GM21360 (cell line): ENCODE measurements around the gene TUBB6.

Experiments
- ATAC-seq: cut with Tn5 transposase; IDR thresholded peaks from one replicate; pipeline ENCODE4 v1.9.1; 2021; ENCODE audit warnings: mild to moderate bottlenecking, moderate library complexity; ENCODE audit not compliant: unreplicated experiment

Gene TUBB6

DNA sequence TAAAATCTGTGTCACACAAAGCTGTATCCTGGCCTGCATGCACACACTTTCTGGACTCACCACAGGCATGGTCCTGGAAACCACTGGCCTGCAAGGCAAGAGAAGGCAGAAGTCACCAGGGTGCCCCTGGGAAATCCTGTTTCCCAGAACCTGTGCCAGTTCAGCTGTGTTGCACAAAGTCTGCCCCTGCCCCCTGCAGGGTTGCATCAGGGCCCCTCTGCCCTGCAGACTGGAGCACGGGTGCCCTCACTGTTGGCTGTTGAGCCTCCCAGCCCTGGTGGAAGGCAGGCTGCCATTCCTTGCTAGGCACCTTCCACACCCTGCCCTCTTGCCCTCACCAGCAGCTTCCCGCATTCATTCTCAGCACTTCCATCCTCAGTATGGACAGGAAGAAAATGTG lies 18.0 kb upstream of the TUBB6 start:
- no peak for ATAC-seq

DNA sequence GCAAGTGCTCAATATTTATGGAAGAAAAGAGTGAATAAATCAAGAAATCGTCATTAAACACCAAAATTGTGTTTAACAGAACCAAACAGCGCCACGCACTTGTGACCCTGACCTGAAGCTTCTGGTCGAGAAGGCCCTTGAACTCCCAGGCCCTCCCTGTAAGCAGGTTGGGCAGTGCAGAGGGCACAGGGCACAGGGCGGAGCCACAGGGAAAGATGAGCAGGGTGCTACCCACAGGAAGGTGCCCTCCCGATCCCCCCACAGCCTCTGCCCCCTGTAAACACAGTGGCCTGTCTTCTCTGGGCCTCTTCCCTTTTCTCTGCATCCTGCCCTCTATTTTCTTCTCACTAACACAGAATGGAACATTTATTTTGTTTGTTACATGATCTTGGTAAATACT lies 16.9 kb upstream of the TUBB6 start:
- ATAC-seq = no peak

DNA sequence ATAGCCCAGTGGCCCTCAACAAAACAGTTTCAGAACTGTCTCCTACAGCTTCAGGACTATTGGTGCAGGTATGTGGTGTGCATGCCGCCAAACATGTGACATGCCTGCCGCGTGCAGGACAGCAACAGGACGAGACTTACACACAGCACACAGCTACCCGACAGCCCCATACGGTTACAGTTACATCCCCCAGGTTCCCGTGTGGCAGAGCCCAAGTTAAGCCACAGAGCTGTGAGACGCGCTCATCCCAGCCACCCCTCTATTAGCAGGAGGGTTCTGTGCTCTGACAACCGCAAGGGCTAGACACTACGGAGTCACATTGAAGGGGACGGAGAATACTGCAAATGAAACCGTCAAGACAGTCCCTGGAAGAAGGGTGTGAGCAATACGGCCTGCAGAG lies 16.4 kb upstream of the TUBB6 start:
- ATAC-seq = no peak

DNA sequence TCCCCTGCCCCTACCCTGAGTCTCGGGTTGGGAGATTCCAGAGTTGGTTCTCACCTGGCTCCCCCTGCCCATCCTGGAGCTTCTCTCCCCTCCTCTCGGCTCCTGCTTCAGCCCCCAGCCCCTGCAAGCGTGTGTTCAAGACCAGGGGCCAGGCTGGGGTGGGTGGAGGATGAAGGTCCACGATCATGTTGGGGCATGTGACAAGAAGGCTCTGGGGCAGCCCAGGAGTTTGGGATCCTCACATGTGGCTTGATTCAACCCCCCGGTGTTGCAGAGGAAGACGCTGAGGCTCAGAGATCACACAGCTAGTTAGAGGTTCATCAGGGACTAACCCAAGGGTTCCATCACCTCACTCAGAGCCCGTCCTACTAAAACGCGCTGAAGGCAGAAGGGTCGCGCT lies 14.2 kb upstream of the TUBB6 start:
- ATAC-seq = no peak

DNA sequence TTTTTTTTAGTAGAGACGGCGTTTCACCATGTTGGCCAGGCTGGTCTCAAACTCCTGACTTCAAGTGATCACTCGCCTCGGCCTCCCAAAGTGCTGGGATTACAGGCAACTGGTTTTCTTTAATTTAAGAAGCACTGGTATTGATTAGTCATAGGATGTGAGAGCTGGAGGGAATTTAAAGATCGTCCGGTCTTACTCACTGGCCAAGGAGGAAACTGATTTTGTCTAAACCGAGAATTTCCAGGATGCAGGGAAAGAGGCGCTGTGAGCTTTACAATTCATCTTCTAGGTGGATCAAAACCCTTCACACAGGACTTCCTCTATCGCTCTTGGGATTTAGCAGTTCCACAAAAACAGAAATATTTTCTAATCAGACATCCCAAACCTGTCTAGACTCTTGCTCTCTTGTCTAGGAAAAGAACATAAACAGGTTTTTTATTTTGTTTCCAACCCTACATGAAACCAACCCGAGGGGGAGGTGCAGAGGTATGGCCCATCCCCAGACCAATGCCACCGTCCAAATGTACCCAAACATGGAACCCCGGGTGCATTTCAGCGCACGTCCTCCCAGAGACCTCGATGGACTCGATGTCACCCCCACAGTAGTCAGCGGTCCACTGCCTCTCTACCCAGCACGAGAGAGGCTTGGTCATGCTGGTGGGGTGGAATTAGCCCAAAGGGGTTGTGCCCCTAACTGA lies 12.5 kb upstream of the TUBB6 start:
- ATAC-seq = no peak

DNA sequence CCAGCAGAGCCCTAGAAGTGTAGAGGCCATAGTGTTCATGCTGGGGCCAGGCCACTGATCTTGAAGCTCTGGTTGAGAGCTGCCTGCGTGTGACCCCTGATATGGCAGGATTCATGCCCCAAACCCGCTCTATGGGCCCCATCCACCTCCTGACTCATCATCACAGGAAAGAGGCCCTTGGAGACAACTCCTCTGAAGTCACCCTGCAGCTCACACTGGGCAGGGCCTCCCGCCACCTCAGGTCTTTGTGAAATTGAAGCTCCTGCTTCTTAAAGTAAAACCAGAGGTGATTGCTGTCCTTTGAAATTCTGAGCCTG lies 12.0 kb upstream of the TUBB6 start:
- no peak for ATAC-seq

DNA sequence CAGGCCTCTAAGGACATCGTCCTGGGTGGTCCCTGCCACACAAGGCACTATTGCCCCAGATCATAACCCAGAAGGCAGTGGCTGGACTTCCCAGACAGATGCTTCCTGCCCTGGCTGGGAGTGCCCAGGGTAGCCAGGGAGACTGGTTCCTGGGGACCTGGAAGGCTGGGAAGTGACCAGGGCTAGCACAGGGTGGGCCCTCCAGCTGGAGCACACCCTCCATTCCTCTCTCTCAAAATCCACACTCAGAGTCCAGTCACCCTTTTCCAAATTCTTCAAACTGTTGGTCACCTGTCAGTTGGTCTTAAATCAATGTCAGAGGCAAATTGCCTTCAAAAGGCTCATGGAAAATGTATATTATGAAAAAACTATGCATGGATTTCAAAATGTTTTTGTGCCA lies 11.6 kb upstream of the TUBB6 start:
- no peak for ATAC-seq

DNA sequence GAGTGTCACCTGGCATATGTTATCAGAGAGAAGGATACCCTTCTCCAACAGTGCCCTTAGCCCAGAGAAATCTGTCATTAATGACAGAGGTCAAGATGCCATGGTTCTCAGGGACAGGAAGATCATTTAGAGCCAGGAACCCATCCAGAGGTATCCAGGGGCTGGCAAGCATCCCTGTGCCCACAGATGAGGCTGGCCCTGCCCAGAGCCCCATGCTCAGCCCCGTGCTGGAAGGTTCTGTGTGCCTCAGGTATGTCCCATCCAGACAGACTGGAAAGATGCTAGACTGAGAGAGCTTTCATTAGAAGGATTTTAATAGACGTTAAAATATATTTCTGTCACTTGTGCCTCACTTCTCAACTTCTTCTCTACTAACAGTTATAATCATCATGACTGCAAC lies 8.2 kb upstream of the TUBB6 start:
- no peak for ATAC-seq

DNA sequence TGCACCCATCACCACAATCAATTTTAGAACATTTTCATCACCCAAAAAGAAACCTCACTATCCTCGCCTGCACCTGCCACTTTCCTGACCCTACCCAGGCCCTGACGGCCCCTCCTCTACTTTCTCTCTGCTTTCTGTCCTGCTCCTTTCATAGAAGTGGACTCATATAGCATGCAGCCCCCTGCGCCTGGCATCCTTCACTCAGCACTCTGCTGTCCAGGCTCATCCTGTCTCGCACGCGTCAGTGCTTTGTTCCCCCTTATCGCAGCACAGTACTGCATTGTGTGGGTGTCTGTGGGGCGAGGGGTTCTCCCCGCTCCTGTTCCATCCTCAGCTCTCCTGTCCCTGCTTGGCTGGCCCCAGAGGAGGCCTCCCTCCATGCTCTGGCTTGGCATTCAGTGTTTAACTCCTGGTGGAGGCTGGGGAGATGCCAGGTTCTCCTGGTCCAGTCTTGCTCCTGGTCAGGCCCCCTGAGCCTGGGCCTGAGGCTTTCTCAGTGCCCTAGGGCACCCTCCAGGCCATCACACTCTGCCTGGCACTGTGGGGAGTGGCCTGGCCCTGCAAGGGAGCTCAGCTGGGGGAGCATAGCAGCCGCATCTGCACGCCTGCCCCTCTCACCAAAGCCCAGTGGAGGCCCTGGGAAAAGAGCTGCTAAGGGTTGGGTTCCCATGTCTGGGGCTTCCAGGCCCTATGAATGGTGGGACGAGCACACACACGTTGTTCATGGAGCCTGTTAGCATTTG lies 6.6 kb upstream of the TUBB6 start:
- ATAC-seq = no peak

DNA sequence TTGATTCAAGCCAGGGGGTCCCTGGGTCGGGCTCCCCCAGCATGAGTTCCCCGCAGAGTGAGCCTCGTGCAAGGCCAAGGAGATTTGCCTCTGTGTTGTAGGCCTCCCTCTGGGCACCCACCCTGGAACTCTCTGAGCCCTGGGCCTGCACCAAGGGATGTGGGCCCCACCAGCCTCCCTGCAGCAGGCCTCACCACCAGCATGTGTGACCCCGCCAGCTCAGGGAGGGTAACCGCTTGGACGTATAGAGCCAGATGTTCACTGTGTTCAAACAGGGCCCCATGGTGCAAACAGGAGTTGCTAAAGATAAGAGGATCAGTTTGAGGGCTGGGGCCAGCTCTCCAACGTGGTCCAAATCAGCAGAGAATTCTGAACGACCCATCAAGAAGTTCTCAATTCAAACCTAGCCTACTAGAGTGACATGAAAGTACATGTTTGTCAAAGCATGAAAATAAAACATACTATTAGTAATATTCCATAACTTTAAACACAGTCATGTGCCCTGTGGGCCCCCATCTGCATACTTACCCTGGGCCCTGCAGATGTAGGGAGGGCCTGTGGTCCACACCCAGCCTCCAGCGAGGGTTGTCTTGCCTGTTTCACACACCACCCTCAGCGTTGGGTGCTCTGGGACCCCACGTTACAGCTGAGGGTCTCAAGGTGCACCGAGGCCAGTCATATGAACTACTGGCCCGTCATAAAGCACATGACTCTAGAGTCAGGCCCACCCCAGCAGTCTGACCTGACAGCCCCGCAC lies 5.5 kb upstream of the TUBB6 start:
- ATAC-seq = no peak

DNA sequence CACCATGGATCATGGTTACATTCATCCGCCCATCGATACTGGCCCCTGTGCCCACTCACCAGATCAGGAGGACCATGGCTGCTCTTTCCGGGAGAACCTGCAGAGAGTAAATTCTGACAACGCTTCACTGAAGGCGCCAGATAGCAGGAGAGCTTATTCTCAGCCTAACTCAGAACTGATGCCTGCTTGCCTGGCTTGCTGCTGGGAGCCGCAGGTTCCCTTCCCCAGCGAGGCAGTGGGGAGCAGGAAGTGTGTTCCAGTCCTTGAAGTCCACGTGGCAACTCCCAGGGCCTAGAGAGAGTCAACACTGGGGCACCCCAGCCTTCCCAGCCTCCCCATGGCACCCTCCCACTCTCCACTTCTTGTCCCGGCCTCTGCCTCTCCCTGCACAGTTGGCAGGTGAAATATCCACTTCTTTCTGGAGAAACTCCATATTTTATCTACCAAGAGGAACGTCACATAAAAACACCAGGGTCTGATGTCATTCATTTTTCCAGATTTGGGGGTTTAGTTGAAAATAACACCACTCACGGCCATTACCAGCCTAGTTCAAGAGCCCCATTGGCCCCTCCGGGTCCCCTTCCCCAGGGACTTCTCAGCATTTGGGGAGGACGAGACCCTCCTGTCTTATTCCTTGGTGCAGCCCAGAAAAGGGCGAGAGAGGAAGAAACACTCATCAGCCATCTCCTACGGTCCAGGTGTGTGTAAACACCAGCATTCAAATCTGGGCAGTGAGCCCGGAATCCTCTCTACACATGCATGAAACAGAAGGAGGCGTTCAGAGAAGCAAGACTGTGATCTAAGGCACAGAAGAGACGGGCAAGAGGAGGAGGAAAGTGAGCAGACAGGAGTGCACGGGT lies 3.5 kb upstream of the TUBB6 start:
- no peak for ATAC-seq

DNA sequence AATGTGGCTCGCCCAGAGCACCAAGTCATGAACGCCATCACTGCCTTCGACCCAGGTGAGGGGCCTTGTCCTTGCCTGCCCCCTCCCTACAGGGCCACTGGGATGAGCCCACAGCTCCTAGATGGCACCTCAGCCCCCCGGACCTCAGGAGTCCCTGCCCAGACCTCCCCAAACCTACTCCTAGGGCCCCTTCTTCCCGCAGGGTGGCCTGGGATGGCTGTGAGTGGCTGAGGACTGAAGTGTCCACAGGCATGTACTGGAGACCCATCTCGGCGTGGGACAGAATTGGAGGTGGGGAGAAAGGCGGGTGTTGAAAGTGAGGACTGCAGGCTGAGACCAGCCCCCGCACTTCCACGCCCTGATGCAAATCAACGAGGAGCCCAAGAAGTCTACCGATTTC lies 2.8 kb upstream of the TUBB6 start:
- no peak for ATAC-seq

DNA sequence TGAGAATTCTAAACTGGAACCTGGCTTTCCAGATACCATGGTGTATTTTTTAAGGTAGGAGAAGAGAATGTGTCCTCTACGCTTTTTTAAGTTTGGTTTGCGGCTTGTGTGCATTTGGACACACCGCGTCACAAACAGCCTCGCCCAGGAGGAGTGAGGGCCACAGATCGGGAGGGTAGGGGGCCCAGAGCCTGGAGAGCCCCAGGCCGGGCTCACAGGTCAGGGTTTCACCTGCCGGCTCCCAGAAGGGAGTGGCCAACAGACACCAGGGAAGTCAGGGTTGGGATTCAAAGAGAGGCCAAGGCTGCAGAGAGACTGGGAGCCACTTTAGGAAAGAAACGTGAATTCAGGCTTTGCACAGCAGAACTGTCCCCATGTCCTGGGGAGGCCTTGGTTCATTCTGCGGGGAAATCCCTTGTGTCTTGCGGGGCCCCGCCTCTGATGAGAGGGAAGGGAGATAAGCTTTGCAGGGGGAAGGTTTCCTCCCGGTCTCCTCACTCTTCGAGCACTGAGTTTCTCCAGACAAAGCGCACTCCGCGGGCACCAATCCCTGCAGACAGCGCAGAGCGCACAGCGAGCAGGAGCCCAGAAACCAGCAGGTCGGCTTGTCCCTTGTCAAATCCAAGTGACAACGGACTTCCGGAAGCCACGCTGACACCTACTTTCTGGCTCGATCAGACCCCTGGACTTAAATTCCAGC lies 2.0 kb upstream of the TUBB6 start:
- ATAC-seq = no peak

DNA sequence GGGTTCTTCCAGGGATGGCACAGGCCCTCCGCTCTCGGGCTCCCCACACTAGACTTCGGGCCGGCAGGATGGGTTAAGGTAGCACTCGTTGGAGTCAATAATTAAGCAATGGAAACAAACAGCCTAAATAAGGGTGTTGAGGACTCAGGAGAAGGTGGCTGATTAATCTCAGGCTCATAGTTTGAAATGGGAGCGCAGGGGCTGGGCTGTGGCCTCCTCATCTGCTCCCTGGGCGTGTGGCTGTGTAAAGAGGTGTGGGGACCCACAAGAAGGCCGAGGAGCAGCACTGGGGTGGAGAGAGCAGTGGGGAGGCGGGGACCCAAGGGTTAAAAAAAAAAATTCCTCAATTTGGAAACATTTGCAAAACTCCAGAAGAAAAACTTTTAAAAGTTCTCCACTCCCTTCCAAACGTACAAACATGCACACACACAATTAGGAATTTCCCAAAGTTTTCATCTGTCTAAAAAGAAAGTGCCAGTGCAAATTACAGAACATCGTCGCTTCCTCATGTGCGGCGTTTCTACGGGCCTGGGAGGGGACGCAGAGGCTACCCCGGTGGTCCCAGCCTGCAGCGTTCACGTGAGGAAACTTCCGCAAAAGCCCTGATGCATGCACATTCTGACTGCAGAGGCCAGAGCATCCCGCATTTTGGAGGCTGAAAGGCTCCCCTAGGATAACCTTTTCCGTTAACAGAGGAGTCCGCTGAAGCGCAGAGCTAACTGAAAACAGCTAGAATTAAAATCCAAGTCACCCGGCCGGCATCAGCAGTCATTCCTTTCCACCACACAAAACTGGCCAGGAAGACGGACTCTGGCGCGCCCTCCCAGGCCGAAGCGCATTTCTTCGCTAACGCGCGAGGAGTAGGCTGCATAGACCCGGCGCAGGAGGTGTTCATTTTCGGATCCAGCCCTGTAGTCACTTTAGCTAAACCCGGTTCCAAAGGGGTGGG lies 1.0 kb upstream of the TUBB6 start:
- ATAC-seq = no peak

DNA sequence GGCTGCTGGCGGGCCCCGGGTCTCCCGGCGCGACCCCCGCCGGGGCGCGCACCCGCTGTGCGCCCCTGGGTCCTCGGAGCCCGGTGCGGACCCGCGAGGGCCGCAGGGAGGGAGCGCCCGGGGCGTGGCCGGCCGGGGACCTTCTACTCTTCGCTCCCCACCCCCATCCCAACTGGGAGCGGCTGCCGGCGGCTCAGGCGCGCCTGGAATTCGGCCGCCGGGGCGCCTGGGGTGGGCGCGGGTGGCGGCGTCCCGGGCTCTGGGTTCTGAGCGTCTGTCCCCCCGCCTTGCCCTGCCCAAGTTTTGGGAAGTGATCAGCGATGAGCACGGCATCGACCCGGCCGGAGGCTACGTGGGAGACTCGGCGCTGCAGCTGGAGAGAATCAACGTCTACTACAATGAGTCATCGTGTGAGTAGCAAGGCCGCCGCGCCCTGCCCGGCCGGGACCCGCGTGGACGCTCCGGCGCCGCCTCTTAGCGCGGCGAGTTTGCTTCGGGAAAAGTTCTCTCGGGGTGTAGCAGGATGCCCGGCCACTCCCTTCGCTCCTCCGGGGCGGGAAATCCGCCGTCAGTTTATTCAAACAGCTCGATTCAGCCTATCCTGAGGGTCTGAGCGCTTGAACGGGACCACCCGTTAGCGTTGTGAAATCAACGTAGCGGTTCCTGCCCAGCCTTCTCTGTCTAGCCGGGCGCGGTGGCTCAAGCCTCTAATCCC lies 502 bp downstream of the TUBB6 start:
- ATAC-seq = peak; percentile 45

DNA sequence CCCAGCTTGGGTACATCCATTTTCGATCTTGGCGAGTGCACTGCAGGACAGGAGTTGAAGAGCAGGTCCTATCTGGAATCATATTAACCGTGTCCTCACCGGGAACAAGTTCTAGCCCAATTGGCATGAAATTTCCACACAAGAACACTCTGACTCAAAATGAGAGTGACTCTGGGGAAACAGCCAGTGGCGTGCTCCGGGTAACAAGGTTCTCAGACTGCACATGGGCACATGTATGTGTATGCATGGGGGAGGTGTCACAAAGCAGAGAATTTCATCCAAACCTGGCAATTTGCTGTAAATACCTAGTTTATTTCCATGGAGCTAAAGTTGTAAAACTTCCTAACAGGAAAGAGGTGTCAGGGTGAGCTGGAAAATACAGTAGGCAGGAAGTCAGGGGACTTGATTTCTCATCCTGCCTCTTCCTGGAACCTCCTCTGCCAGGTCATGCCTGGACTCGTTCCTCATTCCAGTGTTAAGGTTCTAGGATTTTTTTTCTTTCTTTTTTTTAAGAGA lies 1.7 kb downstream of the TUBB6 start:
- no peak for ATAC-seq

DNA sequence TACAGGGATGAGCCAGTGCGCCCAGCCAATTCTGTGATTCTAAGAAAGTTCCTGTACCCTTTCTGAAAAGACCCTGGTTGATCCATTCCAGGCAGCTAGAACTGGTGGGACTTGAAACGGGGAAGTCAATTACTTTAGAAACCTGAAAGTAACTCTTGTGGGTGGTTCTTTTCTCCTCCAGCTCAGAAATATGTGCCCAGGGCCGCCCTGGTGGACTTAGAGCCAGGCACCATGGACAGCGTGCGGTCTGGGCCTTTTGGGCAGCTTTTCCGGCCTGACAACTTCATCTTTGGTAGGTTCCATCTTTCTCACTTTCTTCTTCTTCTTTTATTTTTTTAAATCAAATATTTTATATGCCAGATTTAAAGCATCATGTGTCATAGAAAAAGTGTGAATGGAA lies 2.7 kb downstream of the TUBB6 start:
- no peak for ATAC-seq

DNA sequence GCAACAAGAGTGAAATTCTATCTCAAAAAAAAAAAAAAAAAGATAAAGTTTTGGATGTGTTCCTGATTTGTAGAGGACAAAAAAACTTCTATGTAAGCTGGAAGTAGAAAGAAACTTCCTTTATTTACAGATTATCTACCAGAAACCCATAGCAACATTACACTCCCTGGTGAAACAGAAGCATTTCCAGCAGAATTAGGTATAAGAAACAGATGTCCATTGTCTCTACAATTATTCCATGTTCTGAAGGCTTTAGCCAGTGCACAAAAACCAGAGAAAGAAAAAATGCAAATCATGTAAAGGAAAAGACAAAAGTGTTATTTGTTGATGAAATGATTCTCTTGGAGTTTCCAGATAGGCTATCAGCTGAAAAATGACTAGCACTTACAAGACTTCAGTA lies 4.9 kb downstream of the TUBB6 start:
- no peak for ATAC-seq
